Measurements from ENCODE around the gene CENPA.

CENPA gene

GRCh38 chr2:26801328-26801727 is 15.5 kb downstream of the CENPA start:
- CTCF ChIA-PET, result no interaction called here
- POLR2A ChIA-PET, result no interaction called here
- no peak for DNase-seq (ENCODE audit: extremely low spot score)
- TF ChIP-seq ZNF384 (IDR thresholded peaks at IDR 0.05) (no peak), HDGF (IDR thresholded peaks at IDR 0.05; ENCODE audit: borderline replicate concordance) (no peak), FOXK2 (IDR thresholded peaks at IDR 0.05) (no peak), NFRKB (IDR thresholded peaks at IDR 0.05) (no peak), PKNOX1 (IDR thresholded peaks at IDR 0.05) (no peak), FOXA1 (IDR thresholded peaks at IDR 0.05) (no peak), L3MBTL2 (conservative IDR thresholded peaks at IDR 0.05) (no peak), SUZ12 (IDR thresholded peaks at IDR 0.05) (no peak), BHLHE40 (IDR thresholded peaks at IDR 0.05; ENCODE audit: borderline replicate concordance) (no peak), CTBP1 (IDR thresholded peaks at IDR 0.05; ENCODE audit: borderline replicate concordance) (no peak), TARDBP (IDR thresholded peaks at IDR 0.05) (no peak), LEF1 (IDR thresholded peaks at IDR 0.05; ENCODE audit: borderline replicate concordance) (no peak)

GRCh38 chr2:26801796-26802195 is 15.9 kb downstream of the CENPA start:
- DNase-seq (ENCODE audit: extremely low spot score), result no peak
- CTCF ChIA-PET, result no interaction called here
- POLR2A ChIA-PET, result no interaction called here
- no peak for TF ChIP-seq TARDBP (IDR thresholded peaks at IDR 0.05)
- no peak for TF ChIP-seq SP1 (IDR thresholded peaks at IDR 0.05)
- TF ChIP-seq HDGF (IDR thresholded peaks at IDR 0.05; ENCODE audit: borderline replicate concordance), result no peak
- no peak for TF ChIP-seq ELF4 (IDR thresholded peaks at IDR 0.05)
- no peak for TF ChIP-seq LEF1 (IDR thresholded peaks at IDR 0.05; ENCODE audit: borderline replicate concordance)
- no peak for TF ChIP-seq ARNT (IDR thresholded peaks at IDR 0.05)
- no peak for TF ChIP-seq L3MBTL2 (conservative IDR thresholded peaks at IDR 0.05)
- TF ChIP-seq FOXM1 (IDR thresholded peaks at IDR 0.05; ENCODE audit: borderline replicate concordance), result no peak
- no peak for TF ChIP-seq BHLHE40 (IDR thresholded peaks at IDR 0.05; ENCODE audit: borderline replicate concordance)
- TF ChIP-seq FOXK2 (IDR thresholded peaks at IDR 0.05), result no peak

- ChIA-PET CTCF (no interaction called here), POLR2A (no interaction called here)
- TF ChIP-seq FOXM1 (IDR thresholded peaks at IDR 0.05; ENCODE audit: borderline replicate concordance) (no peak), ARNT (IDR thresholded peaks at IDR 0.05) (no peak)
- DNase-seq (ENCODE audit: extremely low spot score), result no peak
These were observed 19.4 kb downstream of the CENPA start for GRCh38 chr2:26805241-26805676.

GRCh38 chr2:26807788-26808460 is 22.1 kb downstream of the CENPA start:
- ChIA-PET CTCF (interaction anchor here (0.6 kb wide), 1 partner anchor 115 kb away, joined by 4 read pairs; no protein-coding TSS in a partner anchor), POLR2A (no interaction called here)
- DNase-seq (ENCODE audit: extremely low spot score), result no peak
- no peak for TF ChIP-seq HDGF (IDR thresholded peaks at IDR 0.05; ENCODE audit: borderline replicate concordance)
- TF ChIP-seq SP1 (IDR thresholded peaks at IDR 0.05), result no peak
- TF ChIP-seq LEF1 (IDR thresholded peaks at IDR 0.05; ENCODE audit: borderline replicate concordance), result no peak
- no peak for TF ChIP-seq PKNOX1 (IDR thresholded peaks at IDR 0.05)
- TF ChIP-seq ZNF384 (IDR thresholded peaks at IDR 0.05), result no peak
- no peak for TF ChIP-seq BHLHE40 (IDR thresholded peaks at IDR 0.05; ENCODE audit: borderline replicate concordance)
- TF ChIP-seq FOXA1 (IDR thresholded peaks at IDR 0.05), result no peak
- no peak for TF ChIP-seq ARNT (IDR thresholded peaks at IDR 0.05)
- no peak for TF ChIP-seq FOXM1 (IDR thresholded peaks at IDR 0.05; ENCODE audit: borderline replicate concordance)
- TF ChIP-seq NFRKB (IDR thresholded peaks at IDR 0.05), result no peak
- no peak for TF ChIP-seq FOXK2 (IDR thresholded peaks at IDR 0.05)
- TF ChIP-seq TARDBP (IDR thresholded peaks at IDR 0.05), result no peak
- TF ChIP-seq ELF4 (IDR thresholded peaks at IDR 0.05), result no peak
- TF ChIP-seq L3MBTL2 (conservative IDR thresholded peaks at IDR 0.05), result no peak
- no peak for TF ChIP-seq SUZ12 (IDR thresholded peaks at IDR 0.05)
- TF ChIP-seq CTBP1 (IDR thresholded peaks at IDR 0.05; ENCODE audit: borderline replicate concordance), result no peak

GRCh38 chr2:26809211-26809610 is 23.4 kb downstream of the CENPA start:
- POLR2A ChIA-PET, result no interaction called here
- CTCF ChIA-PET, result no interaction called here
- no peak for TF ChIP-seq ELF4 (IDR thresholded peaks at IDR 0.05)
- TF ChIP-seq NFRKB (IDR thresholded peaks at IDR 0.05), result no peak
- no peak for TF ChIP-seq BHLHE40 (IDR thresholded peaks at IDR 0.05; ENCODE audit: borderline replicate concordance)
- TF ChIP-seq CTBP1 (IDR thresholded peaks at IDR 0.05; ENCODE audit: borderline replicate concordance), result no peak
- TF ChIP-seq ZNF384 (IDR thresholded peaks at IDR 0.05), result no peak
- TF ChIP-seq FOXA1 (IDR thresholded peaks at IDR 0.05), result no peak
- no peak for TF ChIP-seq TARDBP (IDR thresholded peaks at IDR 0.05)
- TF ChIP-seq ARNT (IDR thresholded peaks at IDR 0.05), result no peak
- no peak for TF ChIP-seq HDGF (IDR thresholded peaks at IDR 0.05; ENCODE audit: borderline replicate concordance)
- TF ChIP-seq FOXK2 (IDR thresholded peaks at IDR 0.05), result no peak
- no peak for TF ChIP-seq FOXM1 (IDR thresholded peaks at IDR 0.05; ENCODE audit: borderline replicate concordance)
- no peak for TF ChIP-seq L3MBTL2 (conservative IDR thresholded peaks at IDR 0.05)
- TF ChIP-seq LEF1 (IDR thresholded peaks at IDR 0.05; ENCODE audit: borderline replicate concordance), result no peak
- no peak for TF ChIP-seq SP1 (IDR thresholded peaks at IDR 0.05)
- no peak for TF ChIP-seq PKNOX1 (IDR thresholded peaks at IDR 0.05)
- no peak for TF ChIP-seq SUZ12 (IDR thresholded peaks at IDR 0.05)
- no peak for DNase-seq (ENCODE audit: extremely low spot score)

- CTCF ChIA-PET, result interaction anchor here (1.0 kb wide), 1 partner anchor 36 kb away, joined by 3 read pairs; no protein-coding TSS in a partner anchor
- POLR2A ChIA-PET, result no interaction called here
- no peak for DNase-seq (ENCODE audit: extremely low spot score)
- TF ChIP-seq SUZ12 (IDR thresholded peaks at IDR 0.05), result no peak
- TF ChIP-seq TARDBP (IDR thresholded peaks at IDR 0.05), result no peak
- TF ChIP-seq ARNT (IDR thresholded peaks at IDR 0.05), result no peak
- no peak for TF ChIP-seq HDGF (IDR thresholded peaks at IDR 0.05; ENCODE audit: borderline replicate concordance)
- no peak for TF ChIP-seq FOXM1 (IDR thresholded peaks at IDR 0.05; ENCODE audit: borderline replicate concordance)
- no peak for TF ChIP-seq ZNF384 (IDR thresholded peaks at IDR 0.05)
- TF ChIP-seq FOXK2 (IDR thresholded peaks at IDR 0.05), result no peak
- TF ChIP-seq SP1 (IDR thresholded peaks at IDR 0.05), result no peak
These were observed 24.2 kb downstream of the CENPA start for GRCh38 chr2:26809876-26810577.
